MM.1S (cell line): Measurements from ENCODE around the gene TAS2R41.
A peak's percentile ranks its signal among the peaks of the same experiment; 100 is the strongest.

Experiments used
- DNase-seq: peaks from one replicate; pipeline ENCODE4 v3.0.0-alpha.2; 2015
- H2AFZ ChIP-seq: fragments of 300-600 bp; sonication (generic); 2 replicates; pipeline ENCODE4 v1.6.0; 2016; ENCODE audit warnings: antibody characterized with exemption, low read length
- H3F3A ChIP-seq: fragments of 300-600 bp; sonication (generic); 2 replicates; pipeline ENCODE4 v1.6.1; 2016; ENCODE audit warnings: mild to moderate bottlenecking, antibody characterized with exemption, low read length, moderate library complexity, mixed read lengths; ENCODE audit not compliant: insufficient read depth
- H3K27ac ChIP-seq: fragments of 300-600 bp; sonication (generic); 2 replicates; pipeline ENCODE4 v1.5.1; 2016; ENCODE audit warnings: mild to moderate bottlenecking, low read length
- H3K27me3 ChIP-seq: fragments of 300-600 bp; sonication (generic); replicated peaks from 2 replicates; pipeline ENCODE4 v1.6.0; 2016; ENCODE audit warnings: low read length; ENCODE audit not compliant: insufficient read depth
- H3K36me3 ChIP-seq: fragments of 300-600 bp; sonication (generic); replicated peaks from 2 replicates; pipeline ENCODE4 v1.6.1; 2016; ENCODE audit warnings: mild to moderate bottlenecking, low read length, mixed read lengths; ENCODE audit not compliant: insufficient read depth
- H3K4me1 ChIP-seq: fragments of 300-600 bp; sonication (generic); 2 replicates; pipeline ENCODE4 v1.6.1; 2016; ENCODE audit warnings: low read length, mixed read lengths
- H3K4me2 ChIP-seq: fragments of 300-600 bp; sonication (generic); 2 replicates; pipeline ENCODE4 v1.6.0; 2016; ENCODE audit warnings: low read depth, low read length
- H3K4me3 ChIP-seq: fragments of 300-600 bp; sonication (generic); 2 replicates; pipeline ENCODE4 v1.5.1; 2016; ENCODE audit warnings: low read length, mixed read lengths
- H3K79me2 ChIP-seq: fragments of 300-600 bp; sonication (generic); 2 replicates; pipeline ENCODE4 v1.6.1; 2016; ENCODE audit warnings: mixed run types, low read length, mixed read lengths
- H3K9ac ChIP-seq: fragments of 300-600 bp; sonication (generic); 2 replicates; pipeline ENCODE4 v1.6.1; 2016; ENCODE audit warnings: low read length, mixed read lengths
- H3K9me2 ChIP-seq: fragments of 300-600 bp; sonication (generic); replicated peaks from 2 replicates; pipeline ENCODE4 v1.6.1; 2016; ENCODE audit warnings: mild to moderate bottlenecking, low read length, mixed read lengths; ENCODE audit not compliant: insufficient read depth
- H3K9me3 ChIP-seq: fragments of 300-600 bp; sonication (generic); replicated peaks from 2 replicates; pipeline ENCODE4 v1.6.1; 2016; ENCODE audit warnings: mild to moderate bottlenecking, low read length, mixed read lengths; ENCODE audit not compliant: insufficient read depth
- H4K20me1 ChIP-seq: fragments of 300-600 bp; sonication (generic); 2 replicates; pipeline ENCODE4 v1.6.1; 2016; ENCODE audit warnings: mild to moderate bottlenecking, low read length, moderate library complexity, mixed read lengths; ENCODE audit not compliant: insufficient read depth
- CTCF ChIP-seq: fragments of 300-600 bp; sonication (generic); IDR thresholded peaks from 2 replicates; pipeline ENCODE4 v1.5.1; 2016; ENCODE audit warnings: antibody characterized with exemption, low read length, mixed read lengths
- EZH2 ChIP-seq: fragments of 300-600 bp; sonication (generic); optimal IDR thresholded peaks from 2 replicates; pipeline ENCODE3; 2017; ENCODE audit warnings: low read depth, mild to moderate bottlenecking, antibody characterized with exemption, low read length, mixed read lengths
- EZH2phosphoT487 ChIP-seq: fragments of 300-600 bp; sonication (generic); IDR thresholded peaks from 2 replicates; pipeline ENCODE4 v1.6.1; 2018; ENCODE audit warnings: antibody characterized with exemption, low read length

The TAS2R41 gene

GRCh38 chr7:143490717-143491306, 13.1 kb downstream of the TAS2R41 start:
- Histone ChIP-seq H3K36me3 (no peaks in the 10 kb centered on the region), H3K4me3 (no peak overlapping the region), H3K9me2 (no peaks in the 10 kb centered on the region), H3F3A (peaks cover 7% of the 10 kb centered on the region; the same call in 1 of the 2 replicates), H3K79me2 (no peaks in the 10 kb centered on the region), H3K27ac (no peak overlapping the region), H2AFZ (no peak overlapping the region), H3K9ac (no peak overlapping the region), H3K27me3 (no peaks in the 10 kb centered on the region), H3K4me1 (peaks cover 41% of the 10 kb centered on the region), H3K4me2 (no peak overlapping the region), H3K9me3 (no peaks in the 10 kb centered on the region), H4K20me1 (no peaks in the 10 kb centered on the region)
- TF ChIP-seq CTCF: peak; percentile 38
- TF ChIP-seq EZH2: no peak
- DNase-seq: no peak

GRCh38 chr7:143492043-143492471, 14.4 kb downstream of the TAS2R41 start:
- no peak overlapping the region for H3K4me2 ChIP-seq
- H3K4me1 ChIP-seq: peaks cover 36% of the 10 kb centered on the region
- peaks cover 7% of the 10 kb centered on the region; the same call in 1 of the 2 replicates for H3F3A ChIP-seq
- H3K27ac ChIP-seq: no peak overlapping the region
- H3K9me3 ChIP-seq: no peaks in the 10 kb centered on the region
- no peaks in the 10 kb centered on the region for H3K79me2 ChIP-seq
- H4K20me1 ChIP-seq: no peaks in the 10 kb centered on the region
- no peak for TF ChIP-seq EZH2
- TF ChIP-seq CTCF: no peak
- TF ChIP-seq EZH2phosphoT487: no peak
- no peak overlapping the region for H3K4me3 ChIP-seq
- H3K36me3 ChIP-seq: no peaks in the 10 kb centered on the region
- DNase-seq: no peak
- H3K9ac ChIP-seq: no peak overlapping the region
- no peaks in the 10 kb centered on the region for H3K9me2 ChIP-seq
- no peaks in the 10 kb centered on the region for H3K27me3 ChIP-seq
- H2AFZ ChIP-seq: no peak overlapping the region

- H3K4me2 ChIP-seq: peak overlapping the region; percentile 56
- no peaks in the 10 kb centered on the region for H3K27me3 ChIP-seq
- TF ChIP-seq CTCF (no peak), EZH2 (no peak), EZH2phosphoT487 (no peak)
- H3K9me2 ChIP-seq: no peaks in the 10 kb centered on the region
- no peaks in the 10 kb centered on the region for H4K20me1 ChIP-seq
- no peak for DNase-seq
- no peaks in the 10 kb centered on the region for H3K79me2 ChIP-seq
- H3K4me3 ChIP-seq: peak overlapping the region; percentile 11; the same call in 1 of the 2 replicates
- H3K36me3 ChIP-seq: no peaks in the 10 kb centered on the region
- no peaks in the 10 kb centered on the region for H3K9me3 ChIP-seq
- peaks cover 26% of the 10 kb centered on the region for H3K4me1 ChIP-seq
- peak overlapping the region; percentile 53 for H2AFZ ChIP-seq
- H3K9ac ChIP-seq: 0 out of 2 replicates have a peak overlapping the region, but pooled peaks have one; percentile 4
- peak overlapping the region; percentile 3; the same call in 1 of the 2 replicates for H3K27ac ChIP-seq
- H3F3A ChIP-seq: peaks cover 4% of the 10 kb centered on the region; the same call in 1 of the 2 replicates
These were observed 15.4 kb downstream of the TAS2R41 start for GRCh38 chr7:143492799-143493739.
